LNCaP clone FGC (cell line): ENCODE results near the gene TYSND1.
"Not testable (repeated sequence)": the region's sequence is repeated elsewhere in the genome, so short reads cannot be mapped to it uniquely, and the experiment has no call there.

ENCODE experiments used
- DNase-seq: peaks from one replicate; pipeline ENCODE4 v3.0.0-alpha.2; 2011; ENCODE audit warnings: low read depth
- H3K4me3 ChIP-seq: 2 replicates; pipeline ENCODE4 v1.5.1; 2011; ENCODE audit warnings: mild to moderate bottlenecking, low read depth, low read length, control low read depth
- TF ChIP-seq, protein P1 (sequence below): IDR thresholded peaks from 2 replicates; pipeline ENCODE4 v1.5.1; 2012; ENCODE audit warnings: mild to moderate bottlenecking; ENCODE audit not compliant: control insufficient read depth, insufficient read depth; ENCODE audit errors: extremely low read depth

Gene TYSND1

DNA sequence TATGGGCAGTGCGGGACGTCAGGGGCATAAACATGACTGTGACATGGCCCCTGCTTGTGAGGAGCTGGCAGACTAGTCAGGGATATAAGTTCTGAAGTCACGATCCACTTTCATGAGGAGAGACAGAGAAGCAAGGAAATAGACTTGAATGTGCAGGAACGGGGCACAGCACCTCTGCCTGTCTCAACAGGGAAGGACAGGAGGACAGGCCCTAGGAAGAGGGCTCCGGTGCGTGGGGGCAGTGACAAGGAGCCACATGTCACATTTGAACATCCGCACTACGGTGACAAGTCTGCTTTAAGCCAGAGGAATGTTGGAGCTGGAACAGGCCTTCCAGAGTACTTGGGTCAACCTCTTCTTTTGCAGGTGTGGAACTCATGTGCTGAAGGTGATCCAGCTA is 43.6 kb upstream of the TYSND1 start:
- no peak overlapping the region for H3K4me3 ChIP-seq
- TF ChIP-seq, protein P1, sequence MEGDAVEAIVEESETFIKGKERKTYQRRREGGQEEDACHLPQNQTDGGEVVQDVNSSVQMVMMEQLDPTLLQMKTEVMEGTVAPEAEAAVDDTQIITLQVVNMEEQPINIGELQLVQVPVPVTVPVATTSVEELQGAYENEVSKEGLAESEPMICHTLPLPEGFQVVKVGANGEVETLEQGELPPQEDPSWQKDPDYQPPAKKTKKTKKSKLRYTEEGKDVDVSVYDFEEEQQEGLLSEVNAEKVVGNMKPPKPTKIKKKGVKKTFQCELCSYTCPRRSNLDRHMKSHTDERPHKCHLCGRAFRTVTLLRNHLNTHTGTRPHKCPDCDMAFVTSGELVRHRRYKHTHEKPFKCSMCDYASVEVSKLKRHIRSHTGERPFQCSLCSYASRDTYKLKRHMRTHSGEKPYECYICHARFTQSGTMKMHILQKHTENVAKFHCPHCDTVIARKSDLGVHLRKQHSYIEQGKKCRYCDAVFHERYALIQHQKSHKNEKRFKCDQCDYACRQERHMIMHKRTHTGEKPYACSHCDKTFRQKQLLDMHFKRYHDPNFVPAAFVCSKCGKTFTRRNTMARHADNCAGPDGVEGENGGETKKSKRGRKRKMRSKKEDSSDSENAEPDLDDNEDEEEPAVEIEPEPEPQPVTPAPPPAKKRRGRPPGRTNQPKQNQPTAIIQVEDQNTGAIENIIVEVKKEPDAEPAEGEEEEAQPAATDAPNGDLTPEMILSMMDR: no peak
- DNase-seq: no peak

DNA sequence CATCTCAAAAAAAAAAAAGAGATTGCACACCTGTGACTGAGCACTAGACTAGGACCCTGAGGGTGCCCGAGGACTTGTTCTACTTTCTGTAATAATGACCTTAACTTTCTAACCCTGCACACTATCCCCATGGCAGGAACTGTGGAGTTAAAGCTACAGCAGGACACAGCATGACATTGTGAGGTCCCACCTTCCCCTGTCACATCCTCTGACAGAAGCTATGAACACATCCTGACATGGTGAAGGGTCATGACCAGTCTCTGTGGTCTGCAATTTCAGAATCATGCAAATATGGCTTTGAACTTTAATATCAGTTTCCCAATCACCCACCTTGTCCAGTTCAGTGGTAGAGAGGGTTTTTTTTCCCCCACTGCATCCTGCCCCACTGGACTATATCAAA is 42.3 kb upstream of the TYSND1 start:
- H3K4me3 ChIP-seq: no peak overlapping the region
- TF ChIP-seq, protein P1: no peak
- DNase-seq: no peak

DNA sequence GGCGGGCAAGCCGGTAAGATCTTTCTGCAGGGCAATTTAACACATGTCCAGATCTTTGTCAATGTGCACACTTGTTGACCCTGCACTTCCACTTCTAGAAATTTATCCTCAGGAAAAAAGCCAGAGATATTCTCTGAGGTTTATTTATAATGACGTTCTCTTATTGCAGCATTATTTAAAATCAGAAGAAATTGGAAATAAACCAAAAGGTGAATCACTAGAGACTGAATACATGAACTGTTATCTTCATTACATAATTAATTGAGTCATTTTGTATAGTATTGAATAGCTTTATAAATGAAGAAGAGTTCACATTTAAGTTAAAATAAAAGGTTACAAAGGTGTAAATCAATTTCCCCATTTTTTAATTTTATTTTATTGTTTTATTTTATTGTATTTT is 40.1 kb upstream of the TYSND1 start:
- H3K4me3 ChIP-seq: no peak overlapping the region
- DNase-seq: no peak
- TF ChIP-seq, protein P1: no peak

DNA sequence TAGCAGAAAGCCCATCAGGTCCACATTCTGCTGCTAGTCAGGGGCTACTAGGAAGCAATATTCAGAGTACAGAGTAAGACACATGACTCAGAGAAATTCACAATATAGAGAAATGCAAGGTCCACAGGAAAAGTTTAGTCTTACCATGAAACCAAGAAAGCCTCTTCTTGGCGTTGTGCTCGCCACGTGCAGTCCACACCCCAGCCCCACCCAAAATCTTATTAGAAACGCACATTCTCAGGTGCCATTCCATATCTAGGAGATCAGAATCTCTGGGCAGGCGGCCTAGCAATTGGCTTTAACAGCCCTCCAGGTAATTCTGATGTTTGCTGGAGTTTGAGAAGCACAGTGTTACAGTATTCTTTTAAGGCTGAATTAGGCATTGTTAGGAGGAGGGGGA is 39.6 kb upstream of the TYSND1 start:
- TF ChIP-seq, protein P1: no peak
- H3K4me3 ChIP-seq: no peak overlapping the region
- no peak for DNase-seq

DNA sequence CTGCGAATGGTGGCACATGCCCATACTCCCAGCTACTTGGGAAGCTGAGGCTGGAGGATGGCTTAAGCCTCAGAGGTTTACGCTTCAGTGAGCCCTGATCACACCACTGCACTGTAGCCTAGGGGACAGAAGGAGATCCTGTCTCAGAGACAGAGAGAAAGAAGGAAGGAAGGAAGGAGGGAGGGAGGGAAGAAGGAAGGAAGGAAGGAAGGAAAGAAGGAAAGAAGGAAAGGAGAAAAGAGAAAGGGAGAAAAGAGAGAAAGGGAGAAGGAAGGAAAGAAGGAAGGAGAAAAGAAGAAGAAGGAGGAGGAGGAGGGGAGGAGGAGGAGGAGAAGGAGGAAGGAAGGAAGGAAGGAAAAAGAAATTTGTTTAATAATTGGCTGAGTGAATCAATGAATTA is 36.8 kb upstream of the TYSND1 start:
- no peak for DNase-seq
- TF ChIP-seq, protein P1: no peak
- H3K4me3 ChIP-seq: no peak overlapping the region

DNA sequence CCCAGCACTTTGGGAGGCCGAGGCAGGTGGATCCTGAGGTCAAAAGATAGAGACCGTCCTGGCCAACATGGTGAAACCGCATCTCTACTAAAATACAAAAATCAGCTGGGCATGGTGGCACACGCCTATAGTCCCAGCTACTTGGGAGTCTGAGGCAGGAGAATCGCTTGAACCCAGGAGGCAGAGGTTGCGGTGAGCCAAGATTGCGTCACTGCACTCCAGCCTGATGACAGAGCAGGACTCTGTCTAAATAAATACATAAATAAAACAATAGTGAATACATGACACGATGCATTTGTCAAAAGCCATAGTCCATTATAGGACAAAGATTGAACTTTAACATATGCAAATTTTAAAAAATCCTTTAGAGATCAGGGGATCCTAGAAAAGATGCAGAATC is 32.7 kb upstream of the TYSND1 start:
- H3K4me3 ChIP-seq: not testable (repeated sequence)

DNA sequence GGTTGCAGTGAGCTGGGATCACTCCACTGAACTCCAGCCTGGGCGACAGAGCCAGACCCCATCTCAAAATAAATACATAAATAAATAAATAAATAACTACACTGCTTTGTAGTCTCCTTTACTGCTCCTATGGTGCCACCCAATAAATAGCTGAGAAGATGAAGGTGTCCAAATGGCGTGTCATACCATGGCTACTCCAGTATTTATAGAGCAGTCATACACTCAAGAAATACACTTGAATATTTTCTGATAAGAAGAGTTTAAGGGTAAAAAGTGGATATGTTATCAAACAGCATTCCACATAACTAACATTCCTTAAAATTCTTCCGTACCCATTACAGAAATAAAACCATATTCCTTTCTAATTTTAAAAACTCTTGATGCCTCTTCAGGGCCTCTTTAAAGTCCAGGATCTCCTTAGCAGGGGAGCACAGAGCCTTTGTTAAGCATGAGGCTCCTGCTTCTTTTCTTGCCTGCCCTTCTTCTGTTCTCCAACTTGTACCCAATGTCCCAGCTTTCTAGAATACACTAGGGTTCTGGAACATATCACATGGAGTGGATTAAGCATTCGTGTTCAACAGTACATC is 31.7 kb upstream of the TYSND1 start:
- no peak overlapping the region for H3K4me3 ChIP-seq
- TF ChIP-seq, protein P1: no peak
- no peak for DNase-seq

More for the DNA sequence above, 32.7 kb upstream of the TYSND1 start:
- DNase-seq: not testable (repeated sequence)

DNA sequence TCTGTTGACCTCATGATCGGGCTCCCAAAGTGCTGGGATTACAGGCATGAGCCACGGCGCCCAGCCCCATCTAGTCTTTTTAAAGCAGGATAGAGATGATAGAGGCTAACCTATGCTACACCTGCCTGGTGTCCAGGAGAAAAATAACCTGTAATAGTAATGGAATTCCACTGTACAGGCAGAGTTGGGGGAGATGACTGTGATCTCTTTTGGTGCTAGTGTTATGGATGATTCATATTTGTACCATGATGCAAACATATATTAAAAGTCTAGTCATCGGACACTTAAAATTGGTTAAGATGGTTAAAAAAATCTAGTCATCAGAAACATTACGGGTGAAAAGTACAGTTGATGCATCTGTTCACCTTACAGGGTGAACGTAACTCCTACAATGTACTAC is 29.9 kb upstream of the TYSND1 start:
- H3K4me3 ChIP-seq: no peak overlapping the region
- no peak for DNase-seq
- TF ChIP-seq, protein P1: no peak
